Measurements from ENCODE around the gene GABRE.

Gene GABRE

GRCh38 chrX:151984328-151984727 is 9.9 kb upstream of the GABRE start:
- no peak for TF ChIP-seq MYC (IDR thresholded peaks at IDR 0.05; ENCODE audit: low read depth, low read length)
- no peak for TF ChIP-seq POLR2A (IDR thresholded peaks at IDR 0.05; ENCODE audit: extremely low read depth, insufficient read length)
- TF ChIP-seq MAX (IDR thresholded peaks at IDR 0.05; ENCODE audit: low read depth, low read length): no peak
- TF ChIP-seq CTCF (IDR thresholded peaks at IDR 0.05; ENCODE audit: low read depth, low read length): no peak
- peak; percentile 78 for DNase-seq (ENCODE audit: low read depth)
- no peak overlapping the region for H3K4me3 ChIP-seq (ENCODE audit: low read depth, low read length)

GRCh38 chrX:151983186-151983585 is 8.7 kb upstream of the GABRE start:
- DNase-seq (ENCODE audit: low read depth): no peak
- no peak for TF ChIP-seq CTCF (IDR thresholded peaks at IDR 0.05; ENCODE audit: low read depth, low read length)
- no peak for TF ChIP-seq POLR2A (IDR thresholded peaks at IDR 0.05; ENCODE audit: extremely low read depth, insufficient read length)
- TF ChIP-seq MAX (IDR thresholded peaks at IDR 0.05; ENCODE audit: low read depth, low read length): no peak
- TF ChIP-seq MYC (IDR thresholded peaks at IDR 0.05; ENCODE audit: low read depth, low read length): no peak
- H3K4me3 ChIP-seq (ENCODE audit: low read depth, low read length): no peak overlapping the region

- DNase-seq (ENCODE audit: low read depth): peak; percentile 35
- H3K4me3 ChIP-seq (ENCODE audit: low read depth, low read length): no peak overlapping the region
- TF ChIP-seq CTCF (IDR thresholded peaks at IDR 0.05; ENCODE audit: low read depth, low read length) (no peak), POLR2A (IDR thresholded peaks at IDR 0.05; ENCODE audit: extremely low read depth, insufficient read length) (no peak), MAX (IDR thresholded peaks at IDR 0.05; ENCODE audit: low read depth, low read length) (no peak), MYC (IDR thresholded peaks at IDR 0.05; ENCODE audit: low read depth, low read length) (no peak)
These were observed 7.7 kb upstream of the GABRE start for GRCh38 chrX:151982222-151982621.

GRCh38 chrX:151981129-151981528 is 6.7 kb upstream of the GABRE start:
- DNase-seq (ENCODE audit: low read depth): no peak
- no peak overlapping the region for H3K4me3 ChIP-seq (ENCODE audit: low read depth, low read length)
- TF ChIP-seq CTCF (IDR thresholded peaks at IDR 0.05; ENCODE audit: low read depth, low read length) (no peak), MYC (IDR thresholded peaks at IDR 0.05; ENCODE audit: low read depth, low read length) (no peak), POLR2A (IDR thresholded peaks at IDR 0.05; ENCODE audit: extremely low read depth, insufficient read length) (no peak), MAX (IDR thresholded peaks at IDR 0.05; ENCODE audit: low read depth, low read length) (no peak)

- TF ChIP-seq POLR2A (IDR thresholded peaks at IDR 0.05; ENCODE audit: extremely low read depth, insufficient read length): no peak
- TF ChIP-seq MAX (IDR thresholded peaks at IDR 0.05; ENCODE audit: low read depth, low read length): no peak
- no peak for TF ChIP-seq CTCF (IDR thresholded peaks at IDR 0.05; ENCODE audit: low read depth, low read length)
- DNase-seq (ENCODE audit: low read depth): no peak
- H3K4me3 ChIP-seq (ENCODE audit: low read depth, low read length): no peak overlapping the region
These were observed 3.4 kb upstream of the GABRE start for GRCh38 chrX:151977923-151978322.

GRCh38 chrX:151977009-151977408 is 2.5 kb upstream of the GABRE start:
- no peak overlapping the region for H3K4me3 ChIP-seq (ENCODE audit: low read depth, low read length)
- no peak for DNase-seq (ENCODE audit: low read depth)
- TF ChIP-seq MYC (IDR thresholded peaks at IDR 0.05; ENCODE audit: low read depth, low read length) (no peak), POLR2A (IDR thresholded peaks at IDR 0.05; ENCODE audit: extremely low read depth, insufficient read length) (no peak), CTCF (IDR thresholded peaks at IDR 0.05; ENCODE audit: low read depth, low read length) (no peak), MAX (IDR thresholded peaks at IDR 0.05; ENCODE audit: low read depth, low read length) (no peak)

All from NB4 (cell line).